Liver (tissue), 3 donors: ENCODE data around the gene RBM28.

Experiments used
- EGR1 ChIP-seq, 2 donors: IDR thresholded peaks; 2 replicates each; pipeline ENCODE4 v1.6.1; 2016 to 2018; ENCODE audit warnings: antibody characterized with exemption in 2 of 2, low read depth in 2 of 2
- FOXA2 ChIP-seq: IDR thresholded peaks from 2 replicates; pipeline ENCODE4 v1.6.1; 2016; ENCODE audit warnings: antibody characterized with exemption
- JUND ChIP-seq, 2 donors: IDR thresholded peaks; 2 replicates each; pipeline ENCODE4 v1.6.1; 2016; ENCODE audit warnings: antibody characterized with exemption in 2 of 2
- TAF1 ChIP-seq: conservative IDR thresholded peaks from 2 replicates; pipeline ENCODE4 v1.6.1; 2016; ENCODE audit warnings: antibody characterized with exemption, mild to moderate bottlenecking
- YY1 ChIP-seq: IDR thresholded peaks from 2 replicates; pipeline ENCODE4 v1.6.1; 2016; ENCODE audit warnings: antibody characterized with exemption, mild to moderate bottlenecking
- TF ChIP-seq, protein P1 (sequence below): fragments of 150-350 bp; IDR thresholded peaks from 2 replicates; pipeline ENCODE4 v1.5.1; 2017; ENCODE audit warnings: improper control_type of control experiment, low read depth, low read length; ENCODE audit not compliant: missing input control
- TF ChIP-seq, protein P2 (sequence below): IDR thresholded peaks from 2 replicates; pipeline ENCODE4 v1.6.1; 2016; ENCODE audit warnings: antibody characterized with exemption, mild to moderate bottlenecking
- TF ChIP-seq, protein P3 (sequence below): IDR thresholded peaks from 2 replicates; pipeline ENCODE4 v1.6.1; 2016; ENCODE audit warnings: antibody characterized with exemption
- donor health status: healthy.
- donor health status: healthy.

DNA sequence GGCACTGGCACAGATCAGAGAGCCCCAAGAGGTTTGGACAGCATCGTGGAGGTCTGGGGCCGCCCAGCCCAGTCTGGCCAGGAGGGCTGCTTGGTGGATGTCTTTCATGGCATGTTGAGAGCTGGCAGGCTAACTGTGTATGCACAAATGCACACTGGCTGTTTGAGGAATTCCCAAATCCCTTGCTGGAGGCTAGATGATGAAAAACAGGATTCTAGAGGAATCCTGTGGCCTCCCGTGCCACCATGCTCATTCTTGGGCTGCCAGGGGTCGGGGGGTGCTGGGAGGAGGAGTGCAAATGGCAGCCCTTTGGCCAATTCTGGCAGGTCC, 76.1 kb downstream of the RBM28 start:
- TF ChIP-seq, protein P1, sequence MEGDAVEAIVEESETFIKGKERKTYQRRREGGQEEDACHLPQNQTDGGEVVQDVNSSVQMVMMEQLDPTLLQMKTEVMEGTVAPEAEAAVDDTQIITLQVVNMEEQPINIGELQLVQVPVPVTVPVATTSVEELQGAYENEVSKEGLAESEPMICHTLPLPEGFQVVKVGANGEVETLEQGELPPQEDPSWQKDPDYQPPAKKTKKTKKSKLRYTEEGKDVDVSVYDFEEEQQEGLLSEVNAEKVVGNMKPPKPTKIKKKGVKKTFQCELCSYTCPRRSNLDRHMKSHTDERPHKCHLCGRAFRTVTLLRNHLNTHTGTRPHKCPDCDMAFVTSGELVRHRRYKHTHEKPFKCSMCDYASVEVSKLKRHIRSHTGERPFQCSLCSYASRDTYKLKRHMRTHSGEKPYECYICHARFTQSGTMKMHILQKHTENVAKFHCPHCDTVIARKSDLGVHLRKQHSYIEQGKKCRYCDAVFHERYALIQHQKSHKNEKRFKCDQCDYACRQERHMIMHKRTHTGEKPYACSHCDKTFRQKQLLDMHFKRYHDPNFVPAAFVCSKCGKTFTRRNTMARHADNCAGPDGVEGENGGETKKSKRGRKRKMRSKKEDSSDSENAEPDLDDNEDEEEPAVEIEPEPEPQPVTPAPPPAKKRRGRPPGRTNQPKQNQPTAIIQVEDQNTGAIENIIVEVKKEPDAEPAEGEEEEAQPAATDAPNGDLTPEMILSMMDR, result no peak
- TF ChIP-seq FOXA2 (no peak), TAF1 (no peak), EGR1 (IDR thresholded peaks at IDR 0.05; ENCODE audit: low read depth in 2 of 2) (no peak), YY1 (no peak), JUND (IDR thresholded peaks at IDR 0.05) (no peak)
- TF ChIP-seq, protein P2, sequence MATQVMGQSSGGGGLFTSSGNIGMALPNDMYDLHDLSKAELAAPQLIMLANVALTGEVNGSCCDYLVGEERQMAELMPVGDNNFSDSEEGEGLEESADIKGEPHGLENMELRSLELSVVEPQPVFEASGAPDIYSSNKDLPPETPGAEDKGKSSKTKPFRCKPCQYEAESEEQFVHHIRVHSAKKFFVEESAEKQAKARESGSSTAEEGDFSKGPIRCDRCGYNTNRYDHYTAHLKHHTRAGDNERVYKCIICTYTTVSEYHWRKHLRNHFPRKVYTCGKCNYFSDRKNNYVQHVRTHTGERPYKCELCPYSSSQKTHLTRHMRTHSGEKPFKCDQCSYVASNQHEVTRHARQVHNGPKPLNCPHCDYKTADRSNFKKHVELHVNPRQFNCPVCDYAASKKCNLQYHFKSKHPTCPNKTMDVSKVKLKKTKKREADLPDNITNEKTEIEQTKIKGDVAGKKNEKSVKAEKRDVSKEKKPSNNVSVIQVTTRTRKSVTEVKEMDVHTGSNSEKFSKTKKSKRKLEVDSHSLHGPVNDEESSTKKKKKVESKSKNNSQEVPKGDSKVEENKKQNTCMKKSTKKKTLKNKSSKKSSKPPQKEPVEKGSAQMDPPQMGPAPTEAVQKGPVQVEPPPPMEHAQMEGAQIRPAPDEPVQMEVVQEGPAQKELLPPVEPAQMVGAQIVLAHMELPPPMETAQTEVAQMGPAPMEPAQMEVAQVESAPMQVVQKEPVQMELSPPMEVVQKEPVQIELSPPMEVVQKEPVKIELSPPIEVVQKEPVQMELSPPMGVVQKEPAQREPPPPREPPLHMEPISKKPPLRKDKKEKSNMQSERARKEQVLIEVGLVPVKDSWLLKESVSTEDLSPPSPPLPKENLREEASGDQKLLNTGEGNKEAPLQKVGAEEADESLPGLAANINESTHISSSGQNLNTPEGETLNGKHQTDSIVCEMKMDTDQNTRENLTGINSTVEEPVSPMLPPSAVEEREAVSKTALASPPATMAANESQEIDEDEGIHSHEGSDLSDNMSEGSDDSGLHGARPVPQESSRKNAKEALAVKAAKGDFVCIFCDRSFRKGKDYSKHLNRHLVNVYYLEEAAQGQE, result no peak
- TF ChIP-seq, protein P3, sequence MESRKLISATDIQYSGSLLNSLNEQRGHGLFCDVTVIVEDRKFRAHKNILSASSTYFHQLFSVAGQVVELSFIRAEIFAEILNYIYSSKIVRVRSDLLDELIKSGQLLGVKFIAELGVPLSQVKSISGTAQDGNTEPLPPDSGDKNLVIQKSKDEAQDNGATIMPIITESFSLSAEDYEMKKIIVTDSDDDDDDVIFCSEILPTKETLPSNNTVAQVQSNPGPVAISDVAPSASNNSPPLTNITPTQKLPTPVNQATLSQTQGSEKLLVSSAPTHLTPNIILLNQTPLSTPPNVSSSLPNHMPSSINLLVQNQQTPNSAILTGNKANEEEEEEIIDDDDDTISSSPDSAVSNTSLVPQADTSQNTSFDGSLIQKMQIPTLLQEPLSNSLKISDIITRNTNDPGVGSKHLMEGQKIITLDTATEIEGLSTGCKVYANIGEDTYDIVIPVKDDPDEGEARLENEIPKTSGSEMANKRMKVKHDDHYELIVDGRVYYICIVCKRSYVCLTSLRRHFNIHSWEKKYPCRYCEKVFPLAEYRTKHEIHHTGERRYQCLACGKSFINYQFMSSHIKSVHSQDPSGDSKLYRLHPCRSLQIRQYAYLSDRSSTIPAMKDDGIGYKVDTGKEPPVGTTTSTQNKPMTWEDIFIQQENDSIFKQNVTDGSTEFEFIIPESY, result no peak
